ENCODE data around the gene MIAT.
A peak's percentile ranks its signal among the peaks of the same experiment; 100 is the strongest.

MIAT gene

DNA sequence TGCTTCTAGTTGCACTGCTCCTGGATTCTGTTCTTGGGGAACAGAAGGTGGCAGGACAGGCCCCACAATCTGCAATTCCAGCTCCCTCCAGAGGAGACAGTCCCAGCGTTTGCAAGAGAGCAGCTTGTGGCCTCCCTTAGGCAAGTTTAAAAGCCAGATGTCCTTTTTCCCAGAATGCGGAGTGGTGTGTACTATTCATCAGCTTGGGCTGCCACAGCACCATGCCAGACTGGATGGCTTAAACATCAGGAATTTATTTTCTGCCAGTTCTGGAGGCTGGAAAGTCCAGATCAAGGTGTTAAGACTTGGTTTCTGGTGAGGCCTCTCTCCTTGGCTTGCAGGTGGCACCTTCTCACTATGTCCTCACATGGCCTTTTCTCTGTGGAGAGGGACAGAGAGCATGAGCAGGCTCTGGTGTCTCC is 11.7 kb downstream of the MIAT start:
- DNase-seq (ENCODE audit: low spot score), result peak; percentile 54

GRCh38 chr22:26670459-26670858 is 13.1 kb downstream of the MIAT start:
- DNase-seq (ENCODE audit: low spot score), result no peak

DNA sequence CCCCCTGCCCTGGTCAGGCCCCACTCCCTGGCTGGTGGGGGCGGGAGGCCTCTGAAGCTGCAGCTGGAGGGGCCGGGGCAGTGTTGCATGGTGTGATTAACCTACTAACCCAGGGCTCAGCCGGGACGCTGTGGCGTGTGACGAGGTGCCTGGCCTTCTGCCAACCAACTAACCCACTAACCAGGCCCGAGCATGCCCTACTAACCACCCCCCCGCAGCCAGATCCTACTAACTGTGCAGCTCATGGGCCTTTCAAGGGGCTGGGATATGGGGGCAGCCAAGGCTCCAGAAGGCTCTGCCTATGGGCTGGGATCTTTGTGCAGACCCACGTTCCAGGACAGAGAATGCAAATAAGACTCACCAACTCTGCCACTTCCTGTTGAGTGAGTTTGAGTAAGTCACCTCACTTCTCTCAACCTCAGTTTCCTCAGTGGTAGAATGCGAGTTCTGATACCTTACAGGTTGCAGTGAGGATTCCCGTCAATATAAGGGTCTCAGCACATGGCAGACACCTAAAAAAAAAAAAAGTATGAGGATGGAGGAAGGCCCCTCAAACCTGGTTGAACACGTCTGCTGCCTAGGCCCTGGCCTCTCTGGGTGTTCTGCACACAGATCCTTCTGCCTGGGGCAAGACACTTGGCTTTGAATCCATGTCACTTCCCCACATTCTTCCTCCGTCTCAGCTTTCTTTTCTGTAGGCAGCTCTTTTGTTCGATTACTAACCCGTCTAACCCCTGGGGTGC is 14.1 kb downstream of the MIAT start:
- no peak for DNase-seq (ENCODE audit: low spot score)

GRCh38 chr22:26672060-26672471 is 14.7 kb downstream of the MIAT start:
- DNase-seq (ENCODE audit: low spot score), result no peak

DNA sequence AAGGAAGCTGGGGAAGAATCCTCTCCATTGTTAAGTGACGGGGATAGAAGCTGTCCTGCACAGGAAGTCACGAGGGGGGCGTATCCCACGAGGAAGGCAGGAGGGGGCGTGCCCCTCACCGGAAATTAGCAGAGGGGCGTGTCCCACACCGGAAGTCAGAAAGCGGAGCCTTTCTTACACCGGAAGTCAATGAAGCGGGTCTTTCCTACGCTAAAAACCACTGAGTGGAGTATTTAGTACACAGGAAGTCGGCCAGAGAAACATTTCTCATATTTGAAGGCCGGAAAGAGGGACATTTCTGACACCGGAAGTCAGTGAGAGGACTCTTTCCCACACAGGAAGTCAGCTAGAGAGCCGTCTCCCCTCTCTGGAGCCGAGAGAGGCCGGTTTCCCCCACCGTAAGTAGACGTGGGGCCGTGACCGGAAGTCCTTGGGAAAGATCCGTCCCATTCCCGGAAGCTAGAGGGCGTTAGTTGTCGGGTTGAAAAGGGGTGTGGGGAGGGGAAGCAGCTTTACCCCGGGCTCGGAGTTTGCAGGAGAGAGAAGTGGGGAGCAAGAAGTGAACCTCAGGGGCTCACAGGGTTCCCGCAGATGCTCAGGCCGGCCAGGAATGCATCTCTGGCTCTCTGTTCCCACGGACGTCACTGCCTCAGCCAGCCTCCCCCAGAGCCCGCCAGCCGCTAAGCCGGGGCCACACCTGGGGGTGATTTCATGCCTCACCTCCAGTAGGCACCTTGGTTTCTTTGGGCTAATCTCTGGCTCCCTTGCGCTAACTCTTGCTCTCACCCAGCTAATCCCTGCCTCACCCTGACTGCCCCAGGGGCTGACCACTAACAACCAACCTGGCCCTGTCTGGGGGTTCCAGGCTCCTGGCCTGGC is 15.4 kb downstream of the MIAT start:
- peak; percentile 92 for DNase-seq (ENCODE audit: low spot score)

DNA sequence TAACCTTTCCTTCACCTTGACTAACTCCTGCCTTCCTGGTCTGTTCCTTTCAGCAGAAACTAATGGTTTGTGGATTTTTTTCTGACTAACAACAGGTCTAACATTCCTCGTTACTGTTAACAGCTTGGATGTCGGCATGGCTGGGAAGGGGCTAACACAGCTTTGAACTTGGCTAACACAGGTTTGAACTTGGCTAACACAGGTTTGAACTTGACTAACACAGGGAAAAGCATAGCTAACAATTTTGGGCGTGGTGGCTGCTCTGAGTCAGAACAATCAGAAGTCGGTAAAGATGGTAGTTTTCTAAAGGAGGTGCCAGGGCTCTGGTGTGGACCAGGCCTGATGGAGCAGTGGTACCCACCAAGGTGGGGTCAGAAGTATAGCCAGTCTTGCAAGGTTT is 16.1 kb downstream of the MIAT start:
- peak; percentile 41 for DNase-seq (ENCODE audit: low spot score)

- DNase-seq (ENCODE audit: low spot score), result peak; percentile 16
Observed at GRCh38 chr22:26674211-26675190, 17.1 kb downstream of the MIAT start.

DNA sequence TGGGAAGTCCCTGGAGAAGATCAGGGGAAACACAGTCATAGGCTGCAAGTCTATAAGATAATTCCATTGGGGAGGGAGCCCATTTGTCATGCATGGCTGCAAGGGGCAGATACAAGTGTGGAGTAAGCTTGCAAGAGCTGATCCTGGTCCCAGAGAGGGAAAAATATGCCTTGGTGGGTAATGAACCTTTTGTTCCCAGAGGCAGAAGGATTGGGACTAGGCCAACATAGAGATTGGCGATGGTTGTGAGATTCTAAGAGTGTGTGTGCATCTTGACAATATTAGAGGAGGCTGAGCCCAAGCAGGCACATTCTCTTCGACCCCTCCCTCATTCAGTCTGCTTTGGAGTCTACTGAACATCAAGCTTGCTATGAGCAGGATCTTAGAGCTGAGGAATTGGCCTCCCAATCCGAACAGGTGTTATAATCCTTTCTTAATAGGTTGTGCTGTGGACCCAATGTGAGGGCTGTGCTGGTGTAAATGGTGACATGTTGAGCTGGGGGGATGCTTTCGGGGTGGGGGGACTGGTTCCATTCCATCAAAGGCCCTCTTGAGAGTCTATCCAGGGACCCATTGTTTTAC is 18.4 kb downstream of the MIAT start:
- no peak for DNase-seq (ENCODE audit: low spot score)

DNA sequence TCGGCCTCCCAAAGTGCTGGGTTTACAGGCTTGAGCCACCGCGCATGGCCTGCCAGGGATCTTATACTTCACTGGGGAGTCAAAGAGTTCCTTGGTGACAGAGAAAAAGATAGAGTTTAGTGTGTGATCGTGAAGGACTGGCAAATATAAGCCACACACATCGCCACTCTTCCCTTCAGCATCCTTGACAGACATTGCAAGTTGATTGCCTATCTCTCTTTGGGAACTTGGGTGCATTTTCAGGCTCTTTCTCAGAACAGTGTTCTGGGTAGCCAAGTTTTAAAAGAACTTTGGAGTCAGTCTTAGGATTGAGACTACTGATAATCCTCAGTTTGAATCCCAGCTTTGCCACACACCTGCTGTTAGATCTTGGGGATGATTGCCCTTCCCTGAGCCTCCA is 19.8 kb downstream of the MIAT start:
- no peak for DNase-seq (ENCODE audit: low spot score)

GRCh38 chr22:26679003-26679629 is 21.7 kb downstream of the MIAT start:
- DNase-seq (ENCODE audit: low spot score), result peak; percentile 87

GRCh38 chr22:26680485-26680884 is 23.1 kb downstream of the MIAT start:
- DNase-seq (ENCODE audit: low spot score), result no peak

GRCh38 chr22:26681395-26681821 is 24.0 kb downstream of the MIAT start:
- DNase-seq (ENCODE audit: low spot score), result peak; percentile 63

- DNase-seq (ENCODE audit: low spot score), result no peak
Observed at GRCh38 chr22:26684168-26684567, 26.8 kb downstream of the MIAT start.

DNA sequence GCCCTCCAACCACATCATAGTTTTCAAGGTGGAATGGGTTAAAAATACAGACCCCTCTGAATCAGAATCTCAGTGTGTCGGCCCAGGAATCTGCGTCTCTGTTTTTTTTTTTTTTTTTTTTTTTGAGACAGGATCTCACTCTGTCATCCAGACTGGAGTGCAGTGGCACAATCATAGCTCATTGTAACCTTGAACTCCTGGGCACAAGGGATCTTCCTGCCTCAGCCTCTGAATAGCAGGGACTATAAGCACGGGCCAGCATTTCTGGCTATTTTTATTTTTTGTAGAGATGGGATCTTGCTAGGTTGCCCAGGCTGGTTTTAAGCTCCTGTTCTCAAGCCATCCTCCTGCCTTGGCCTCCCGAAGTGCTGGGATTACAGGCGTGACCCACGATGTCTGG is 28.2 kb downstream of the MIAT start:
- DNase-seq (ENCODE audit: low spot score), result no peak

DNA sequence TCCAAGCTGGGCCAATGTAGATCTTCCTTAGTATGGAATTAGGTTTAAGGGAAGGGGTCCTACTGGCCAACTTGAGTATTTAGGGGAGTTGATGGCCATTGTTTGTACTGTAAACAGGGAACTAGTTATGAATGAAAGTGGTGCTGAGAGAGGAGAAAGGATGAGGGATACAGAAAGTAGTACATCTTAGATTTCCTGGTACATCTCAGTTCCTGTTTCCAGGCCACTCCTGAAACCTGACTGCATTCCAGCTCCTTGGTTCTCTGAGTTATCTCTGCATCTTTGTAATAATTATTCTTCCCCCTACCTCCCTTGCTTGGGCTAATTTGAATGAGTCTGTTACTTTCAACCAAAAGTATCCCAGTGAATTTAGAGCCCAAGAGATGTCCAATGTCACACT is 30.1 kb downstream of the MIAT start:
- no peak for DNase-seq (ENCODE audit: low spot score)

DNA sequence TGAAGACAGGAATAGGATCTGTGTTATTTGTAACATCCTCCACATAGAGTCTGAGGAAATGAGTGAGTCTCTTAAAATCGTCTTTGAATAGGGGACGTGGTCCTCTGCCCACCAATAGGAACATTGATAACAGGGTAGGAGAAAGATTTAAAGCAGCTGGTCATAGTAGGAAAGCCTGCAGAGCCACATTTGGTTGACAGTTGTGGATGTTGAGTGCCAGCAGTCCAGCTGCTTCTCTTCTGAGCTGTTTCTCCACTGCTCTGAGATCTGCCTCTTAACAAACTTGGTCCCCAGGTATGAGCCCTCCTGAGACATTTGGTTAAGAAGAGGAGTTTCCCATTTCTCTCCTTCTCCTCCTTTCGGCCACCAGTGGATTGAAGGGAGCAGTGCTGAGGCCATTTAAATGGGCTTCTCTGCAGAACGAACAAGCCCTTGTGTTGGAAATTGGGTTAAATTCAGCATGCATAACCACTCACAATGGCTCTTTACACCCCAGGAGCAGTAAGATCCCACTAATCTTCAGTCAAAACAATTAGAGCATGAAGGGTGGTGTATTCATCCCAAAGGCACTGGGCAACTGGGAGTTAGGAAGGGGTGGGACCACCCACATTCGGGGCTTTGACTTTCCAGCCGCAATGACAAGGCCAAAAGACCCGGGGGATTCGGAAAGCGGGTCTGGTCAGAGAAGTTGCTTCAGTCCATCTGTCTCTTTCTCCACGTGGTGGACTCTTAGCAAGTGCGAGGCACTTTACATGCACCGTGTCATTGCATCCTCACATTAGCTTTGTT is 32.3 kb downstream of the MIAT start:
- DNase-seq (ENCODE audit: low spot score), result no peak

DNA sequence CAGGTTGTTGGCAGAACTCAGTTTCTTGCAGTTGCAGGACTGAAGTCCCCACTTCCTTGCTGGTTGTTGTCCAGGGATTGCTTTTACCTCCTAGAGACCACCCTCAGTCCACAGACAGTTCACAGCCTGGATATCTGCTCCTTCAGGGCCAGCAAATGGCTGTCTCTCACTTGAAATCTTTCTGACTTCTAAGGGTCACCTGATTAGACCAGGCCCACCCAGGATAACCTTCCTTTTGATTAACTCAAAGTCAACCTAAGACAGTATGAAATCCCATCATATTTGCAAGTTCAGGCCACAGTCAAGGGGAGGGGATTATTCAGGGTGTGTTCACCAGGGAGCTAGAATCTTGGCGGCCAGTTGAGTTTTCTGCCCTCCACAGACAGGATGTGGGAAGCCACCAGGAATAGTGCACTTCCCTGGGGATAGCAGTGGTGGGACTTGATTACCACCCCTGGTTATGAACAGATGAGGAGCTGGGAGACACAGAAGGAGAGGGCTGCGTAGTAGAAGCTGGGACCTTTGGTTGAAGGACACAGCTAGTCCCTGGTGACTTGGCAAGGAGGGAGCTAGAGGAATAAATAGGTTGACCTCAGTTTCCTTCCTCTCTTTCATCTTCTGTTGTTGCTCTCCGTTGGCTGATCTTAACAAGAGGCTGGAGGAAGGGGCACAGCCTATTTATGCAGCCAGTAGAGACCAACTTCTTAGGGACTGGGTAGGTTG is 33.4 kb downstream of the MIAT start:
- DNase-seq (ENCODE audit: low spot score), result no peak

DNA sequence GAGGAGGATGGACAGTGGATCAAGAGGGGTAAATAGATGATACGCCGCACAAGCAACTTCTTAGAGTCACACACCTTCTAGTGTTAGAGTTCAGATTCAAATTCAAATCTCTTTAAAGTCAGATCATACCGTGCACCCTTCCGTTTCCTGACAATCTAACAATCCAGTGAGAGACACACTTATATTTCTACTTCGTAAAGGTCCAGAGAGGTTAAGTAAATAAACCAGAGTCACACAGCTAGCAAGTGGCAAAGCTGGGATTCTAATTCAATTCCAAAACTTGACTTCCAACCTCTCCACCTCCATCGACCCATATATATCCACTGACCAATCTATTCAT is 34.0 kb downstream of the MIAT start:
- DNase-seq (ENCODE audit: low spot score), result no peak

DNA sequence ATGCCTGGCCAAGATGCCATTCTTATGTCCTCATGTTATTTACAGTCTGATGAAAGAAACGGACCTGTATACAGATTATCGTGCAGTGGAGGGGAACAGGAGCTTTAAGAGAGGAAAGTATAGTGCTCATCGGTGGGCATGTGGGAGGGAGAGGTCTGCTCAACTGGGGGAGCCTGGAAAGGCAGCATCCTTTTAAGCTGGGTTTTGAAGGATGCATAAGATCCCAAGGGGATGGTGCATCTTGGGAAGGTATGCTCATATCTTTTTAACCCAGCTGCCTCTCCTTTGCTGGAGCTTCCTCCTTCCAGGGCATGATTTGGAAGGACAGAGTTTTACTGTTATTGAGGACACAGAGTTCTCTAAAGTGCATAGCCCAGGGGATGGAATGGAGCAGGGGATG is 34.8 kb downstream of the MIAT start:
- DNase-seq (ENCODE audit: low spot score), result no peak

DNA sequence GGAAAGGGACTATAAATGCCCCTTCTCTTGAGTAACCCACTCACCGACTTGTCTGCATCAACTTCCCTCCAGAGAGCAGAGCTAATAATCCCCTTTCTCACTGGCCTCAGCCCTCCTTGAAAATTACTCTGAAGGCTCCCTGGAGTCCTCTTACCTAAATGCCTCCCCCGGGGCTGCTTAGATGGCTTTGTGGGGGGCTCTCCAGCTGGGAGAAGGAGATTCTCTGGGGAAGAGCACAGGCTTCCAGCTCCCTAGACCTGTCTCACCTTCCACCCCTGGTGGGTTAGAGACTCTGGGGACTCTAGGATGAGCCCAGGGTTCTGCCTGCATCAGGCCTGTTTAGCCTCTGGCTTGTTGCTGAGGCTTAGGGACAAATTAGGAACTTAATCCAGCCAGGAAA is 39.8 kb downstream of the MIAT start:
- no peak for DNase-seq (ENCODE audit: low spot score)

All from AG20443 (cell line).